NCI-H2196 treated with DMSO at 0.1 percent for 48 hours (cell line): Measurements from ENCODE around the gene SMYD1.
A peak's percentile ranks its signal among the peaks of the same experiment; 100 is the strongest.

Experiments
- DNase-seq: peaks from one replicate; lab custom pipeline; 2025; ENCODE audit not compliant: unreplicated experiment; lab: John Stamatoyannopoulos, UW

Gene SMYD1

GRCh38 chr2:88055371-88056128 lies 12.1 kb upstream of the SMYD1 start, which contains the start of gene KRCC1:
Gene KRCC1, minus strand, starts transcription at chr2:88055783. Its CDS starts 27,220 bp downstream, at chr2:88028563.
- DNase-seq: peak; percentile 65

GRCh38 chr2:88057437-88057844 lies 10.2 kb upstream of the SMYD1 start:
- no peak for DNase-seq

- no peak for DNase-seq
These were observed 9.4 kb upstream of the SMYD1 start for GRCh38 chr2:88058191-88058590.

GRCh38 chr2:88059979-88060906 lies 7.4 kb upstream of the SMYD1 start:
- peak; percentile 23 for DNase-seq

- DNase-seq: no peak
These were observed 6.7 kb upstream of the SMYD1 start for GRCh38 chr2:88060907-88061275.

GRCh38 chr2:88061295-88061694 lies 6.3 kb upstream of the SMYD1 start:
- no peak for DNase-seq

GRCh38 chr2:88066543-88066942 lies 1.1 kb upstream of the SMYD1 start:
- no peak for DNase-seq

GRCh38 chr2:88067189-88067588 lies 436 bp upstream of the SMYD1 start:
- no peak for DNase-seq

GRCh38 chr2:88068044-88068443 lies 419 bp downstream of the SMYD1 start:
- no peak for DNase-seq

GRCh38 chr2:88069117-88069516 lies 1.5 kb downstream of the SMYD1 start:
- DNase-seq: no peak

- no peak for DNase-seq
These were observed 2.4 kb downstream of the SMYD1 start for GRCh38 chr2:88070055-88070454.

- no peak for DNase-seq
These were observed 3.7 kb downstream of the SMYD1 start for GRCh38 chr2:88071365-88071764.

GRCh38 chr2:88074150-88074549 lies 6.5 kb downstream of the SMYD1 start:
- DNase-seq: no peak

GRCh38 chr2:88074854-88075292 lies 7.2 kb downstream of the SMYD1 start:
- DNase-seq: no peak

GRCh38 chr2:88077080-88077479 lies 9.5 kb downstream of the SMYD1 start:
- no peak for DNase-seq

- no peak for DNase-seq
These were observed 11.1 kb downstream of the SMYD1 start for GRCh38 chr2:88078643-88079172.

GRCh38 chr2:88080545-88080944 lies 12.9 kb downstream of the SMYD1 start:
- DNase-seq: no peak

- DNase-seq: no peak
These were observed 14.4 kb downstream of the SMYD1 start for GRCh38 chr2:88081924-88082608.

- no peak for DNase-seq
These were observed 15.2 kb downstream of the SMYD1 start for GRCh38 chr2:88082781-88083180.

- DNase-seq: no peak
These were observed 17.5 kb downstream of the SMYD1 start for GRCh38 chr2:88085099-88085498.

GRCh38 chr2:88085602-88086001 lies 18.0 kb downstream of the SMYD1 start:
- no peak for DNase-seq
